HG02852 (cell line): ENCODE results near the gene SCFD2.
"Not testable (repeated sequence)": the region's sequence is repeated elsewhere in the genome, so short reads cannot be mapped to it uniquely, and the experiment has no call there.

Experiments used
- ATAC-seq: cut with Tn5 transposase; IDR thresholded peaks from one replicate; pipeline ENCODE4 v1.9.1; 2021; ENCODE audit warnings: mild to moderate bottlenecking, moderate library complexity; ENCODE audit not compliant: unreplicated experiment

The SCFD2 gene

GRCh38 chr4:53346920-53347852 lies 18.7 kb downstream of the SCFD2 start:
- no peak for ATAC-seq

DNA sequence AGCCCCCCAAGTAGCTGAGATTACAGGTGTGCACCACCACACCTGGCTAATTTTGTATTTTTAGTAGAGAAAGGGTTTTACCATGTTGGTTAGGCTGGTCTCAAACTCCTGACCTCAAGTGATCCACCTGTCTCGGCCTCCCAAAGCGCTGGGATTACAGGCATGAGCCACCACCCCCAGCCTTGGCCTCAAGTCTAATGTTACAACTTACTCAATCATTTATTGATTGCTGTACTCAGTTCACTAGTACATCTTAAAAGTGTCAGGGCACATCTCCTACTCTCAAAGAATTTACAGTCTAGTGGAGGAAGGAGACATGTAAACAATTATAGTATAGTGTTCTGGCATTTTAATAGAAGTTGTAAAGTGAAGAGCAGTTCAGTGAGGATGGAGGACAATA lies 19.5 kb downstream of the SCFD2 start:
- ATAC-seq, result not testable (repeated sequence)

DNA sequence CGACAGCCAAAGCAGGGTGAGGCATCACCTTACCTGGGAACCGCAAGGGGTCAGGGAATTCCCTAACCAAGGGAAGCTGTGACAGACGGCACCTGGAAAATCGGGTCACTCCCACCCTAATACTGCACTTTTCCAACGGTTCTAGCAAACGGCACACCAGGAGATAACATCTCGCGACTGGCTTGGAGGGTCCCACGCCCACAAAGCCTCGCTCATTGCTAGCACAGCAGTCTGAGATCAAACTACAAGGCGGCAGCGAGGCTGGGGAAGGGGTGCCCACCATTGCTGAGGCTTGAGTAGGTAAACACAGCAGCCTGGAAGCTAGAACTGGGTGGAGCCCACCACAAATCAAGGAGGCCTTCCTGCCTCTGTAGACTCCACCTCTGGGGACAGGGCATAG lies 25.7 kb downstream of the SCFD2 start:
- ATAC-seq, result not testable (repeated sequence)

DNA sequence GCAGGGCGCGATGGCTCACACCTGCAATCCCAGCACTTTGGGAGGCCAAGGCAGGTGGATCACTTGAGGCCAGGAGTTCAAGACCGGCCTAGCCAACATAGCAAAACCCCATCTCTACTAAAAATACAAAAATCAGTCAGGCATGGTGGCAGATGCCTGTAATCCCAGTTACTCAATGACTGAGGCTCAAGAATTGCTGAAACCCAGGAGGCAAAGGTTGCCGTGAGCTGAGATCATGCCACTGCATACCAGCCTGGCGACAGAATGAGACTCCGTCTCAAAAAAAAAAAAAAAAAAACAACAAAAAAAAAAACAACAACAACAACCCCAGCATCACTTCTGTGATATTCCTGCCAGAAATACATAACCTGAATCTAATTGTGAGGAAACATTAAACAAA lies 30.9 kb downstream of the SCFD2 start:
- ATAC-seq, result not testable (repeated sequence)

GRCh38 chr4:53326535-53326934 lies 39.3 kb downstream of the SCFD2 start:
- ATAC-seq, result no peak

DNA sequence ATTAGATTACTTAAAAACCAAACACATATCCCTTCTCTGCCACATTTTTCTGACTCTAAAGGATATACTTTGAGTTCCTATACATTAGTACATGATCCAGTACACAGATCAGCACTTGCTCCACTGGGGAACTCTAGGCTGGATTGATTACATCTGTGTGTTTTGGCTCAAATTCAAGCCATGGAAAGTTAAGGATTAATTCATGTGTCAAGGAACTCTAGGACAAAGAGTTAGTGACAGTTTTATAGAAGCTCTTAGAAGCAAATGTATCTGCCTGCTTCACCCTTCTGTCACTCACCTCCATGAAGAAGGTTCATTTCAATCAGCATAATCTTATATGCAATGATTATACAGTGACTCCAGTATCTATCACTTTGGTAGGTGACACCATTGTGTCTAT lies 43.2 kb downstream of the SCFD2 start:
- ATAC-seq, result no peak

DNA sequence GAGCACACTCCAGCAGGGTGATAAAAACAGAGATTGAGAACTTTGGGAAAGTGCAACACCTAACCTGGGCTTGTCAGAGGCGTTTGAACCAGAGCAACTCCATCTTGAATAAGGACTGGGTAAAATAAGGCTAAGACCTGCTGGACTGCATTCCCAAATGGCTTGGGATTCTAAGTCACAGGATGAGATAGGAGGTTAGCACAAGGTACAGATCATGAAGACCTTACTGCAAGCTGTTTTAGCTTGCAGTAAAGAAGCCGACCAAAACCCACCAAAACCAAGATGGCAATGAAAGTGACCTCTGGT lies 43.9 kb downstream of the SCFD2 start:
- no peak for ATAC-seq

- ATAC-seq, result no peak
Measured at GRCh38 chr4:53321151-53321983, 44.5 kb downstream of the SCFD2 start.

GRCh38 chr4:53315300-53315699 lies 50.6 kb downstream of the SCFD2 start:
- no peak for ATAC-seq

- no peak for ATAC-seq
Measured at GRCh38 chr4:53314252-53314651, 51.6 kb downstream of the SCFD2 start.

GRCh38 chr4:53313510-53313909 lies 52.4 kb downstream of the SCFD2 start:
- ATAC-seq, result no peak

DNA sequence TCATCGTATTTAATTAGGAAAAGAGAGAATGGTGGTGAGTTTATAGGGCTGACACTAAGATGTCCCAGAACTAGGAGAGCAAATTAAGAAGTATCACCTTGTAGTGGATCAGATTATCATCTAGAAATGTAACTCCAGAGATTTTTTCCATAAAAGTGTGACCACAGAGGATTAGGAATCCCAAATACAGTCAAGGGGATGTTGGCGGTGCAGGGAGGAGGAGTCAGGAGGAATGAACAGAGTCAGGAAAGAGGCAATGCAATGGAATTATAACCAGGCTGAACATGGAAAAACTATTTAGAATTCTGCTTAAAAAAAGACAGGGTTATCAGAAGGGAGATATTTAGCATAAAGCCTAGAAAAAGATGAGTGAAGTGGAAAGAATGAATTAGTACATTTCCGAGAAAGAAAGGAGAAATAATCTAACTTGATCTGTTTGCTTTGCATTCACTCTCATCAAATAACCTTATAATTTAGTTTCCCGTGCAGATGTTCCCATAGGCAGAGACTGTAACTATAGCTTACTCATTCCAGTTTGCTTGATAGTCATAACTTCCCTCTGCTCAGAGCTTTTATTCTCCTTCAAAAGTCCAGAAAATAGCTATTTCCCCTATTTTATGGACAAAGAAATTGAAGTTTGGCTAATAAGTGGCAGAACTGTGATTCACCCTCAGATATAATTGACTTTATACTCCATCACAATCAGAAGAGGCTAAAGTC lies 56.4 kb downstream of the SCFD2 start:
- no peak for ATAC-seq

GRCh38 chr4:53307819-53308780 lies 57.8 kb downstream of the SCFD2 start:
- ATAC-seq, result peak; percentile 81

- peak; percentile 4 for ATAC-seq
Measured at GRCh38 chr4:53307210-53307609, 58.7 kb downstream of the SCFD2 start.

DNA sequence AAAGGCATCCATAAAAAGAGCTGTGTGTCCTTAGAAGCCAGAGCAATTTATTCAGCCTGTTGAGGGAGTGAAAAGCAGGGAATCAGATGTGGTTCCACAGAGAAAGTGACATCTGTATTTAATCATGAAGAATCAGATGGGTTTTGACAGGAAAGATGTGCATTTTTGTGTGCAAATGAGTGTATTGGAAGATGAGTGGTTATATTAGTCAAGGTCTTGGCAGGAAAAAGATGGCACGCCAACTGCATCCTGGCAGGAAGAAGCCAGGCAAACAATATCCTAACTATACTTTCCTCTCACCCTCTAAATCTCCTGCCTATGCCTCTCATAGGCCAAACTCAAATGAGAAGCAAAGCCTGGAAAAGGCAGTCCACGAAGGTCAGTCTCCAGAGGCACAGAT lies 59.1 kb downstream of the SCFD2 start:
- no peak for ATAC-seq

DNA sequence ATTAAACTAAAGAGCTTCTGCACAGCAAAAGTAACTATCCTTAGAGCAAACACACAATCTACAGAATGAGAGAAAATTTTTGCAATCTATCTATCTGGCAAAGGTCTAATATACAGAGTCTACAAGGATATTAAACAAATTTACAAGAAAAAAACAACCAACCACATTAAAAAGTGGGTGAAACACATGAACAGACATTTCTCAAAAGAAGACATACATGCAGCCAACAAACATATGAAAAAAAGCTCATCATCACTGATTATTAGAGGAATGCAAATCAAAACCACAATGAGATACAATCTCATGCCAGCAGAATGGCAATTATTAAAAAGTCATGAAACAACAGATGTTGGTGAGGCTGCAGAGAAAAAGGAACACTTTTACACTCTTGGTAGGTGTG lies 73.7 kb downstream of the SCFD2 start:
- not testable (repeated sequence) for ATAC-seq

- ATAC-seq, result no peak
Measured at GRCh38 chr4:53281438-53281837, 84.4 kb downstream of the SCFD2 start.

DNA sequence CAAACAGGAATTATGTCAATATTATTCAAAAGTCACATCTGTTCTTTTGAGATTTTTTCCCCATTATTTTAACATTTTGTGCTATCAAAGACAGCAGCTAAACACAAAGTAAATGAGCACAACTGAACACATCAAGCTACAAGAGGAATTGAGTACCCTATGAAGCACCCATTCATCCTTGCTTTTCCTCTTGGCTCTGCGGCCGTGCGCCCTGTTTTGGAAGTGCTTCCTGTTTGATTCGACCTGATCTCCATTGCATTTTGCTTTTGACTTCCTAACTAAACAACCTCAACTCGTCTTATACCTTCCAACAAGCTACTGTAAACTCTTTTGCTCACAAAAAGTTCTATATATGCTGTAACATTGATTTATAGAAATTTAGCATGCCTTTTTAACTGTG lies 85.0 kb downstream of the SCFD2 start:
- no peak for ATAC-seq

- no peak for ATAC-seq
Measured at GRCh38 chr4:53274609-53275268, 91.1 kb downstream of the SCFD2 start.

DNA sequence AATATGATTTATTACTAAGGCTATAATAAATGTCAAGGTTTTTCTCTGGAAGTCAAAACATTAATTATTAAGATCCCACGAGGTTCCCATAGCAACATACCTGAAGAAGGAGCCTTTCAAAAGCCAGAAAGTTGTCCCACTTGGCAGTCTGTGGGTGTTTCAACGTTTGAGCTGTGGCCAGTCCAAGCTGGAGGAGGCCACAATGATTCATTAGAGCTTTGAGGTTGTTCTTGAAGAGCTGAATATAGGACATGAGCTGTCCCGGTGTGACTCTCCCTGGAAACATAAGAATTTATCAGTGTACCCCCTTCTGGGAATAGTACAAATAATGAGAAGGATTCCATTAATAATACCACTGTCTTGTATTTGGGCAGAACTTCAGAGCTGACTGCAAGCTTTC lies 92.1 kb downstream of the SCFD2 start:
- no peak for ATAC-seq
